Panc1 (cell line): ENCODE measurements around the gene LCE1F. TPM values are rescaled to one million over a fixed set of nuclear protein-coding genes. Genes with fewer than 3 reads are reported as not detected.

Source experiments
- ATAC-seq: fragments of 200-7000 bp; cut with Tn5 transposase; 2 replicates; pipeline ENCODE4 v1.9.1; 2020; ENCODE audit warnings: mild to moderate bottlenecking, moderate library complexity
- BruUV-seq: library from RNA; stranded (reverse); fragments of 400-500 nt; replicated peaks from 2 replicates; lab custom pipeline; 2021; lab: Mats Ljungman, UMichigan
- CTCF ChIA-PET: fragments of 300-600 bp; sonication (Branson Sonifier 250); formaldehyde crosslinking; loops from one replicate; lab custom pipeline; 2022; ENCODE audit warnings: antibody characterized with exemption; lab: Charles Lee
- POLR2A ChIA-PET: fragments of 300-600 bp; sonication (Branson Sonifier 250); formaldehyde crosslinking; loops from one replicate; lab custom pipeline; 2022; ENCODE audit warnings: antibody characterized with exemption; lab: Charles Lee
- DNase-seq: peaks from one replicate; pipeline ENCODE4 v3.0.0-alpha.2; 2010; ENCODE audit warnings: low read depth, low spot score
- H3K27ac ChIP-seq: 2 replicates; pipeline ENCODE4 v1.5.1; 2011; ENCODE audit warnings: mild to moderate bottlenecking, low read length, inconsistent platforms
- H3K27me3 ChIP-seq: fragments of 200-500 bp; sonication (Bioruptor generic); 2 replicates; pipeline ENCODE4 v1.6.0; 2014; ENCODE audit warnings: low read length, inconsistent platforms; ENCODE audit not compliant: control insufficient read depth, insufficient read depth
- H3K36me3 ChIP-seq: fragments of 200-500 bp; sonication (Bioruptor generic); 2 replicates; pipeline ENCODE4 v1.5.1; 2014; ENCODE audit warnings: inconsistent platforms, mild to moderate bottlenecking, low read length, moderate library complexity; ENCODE audit not compliant: control insufficient read depth, insufficient read depth
- H3K4me1 ChIP-seq: 2 replicates; pipeline ENCODE4 v1.5.1; 2011; ENCODE audit warnings: inconsistent platforms, mild to moderate bottlenecking, low read length, moderate library complexity; ENCODE audit not compliant: control insufficient read depth, insufficient read depth
- H3K4me3 ChIP-seq, 2 experiments: 2 replicates each; pipeline ENCODE4 v1.5.1; 2011 to 2012; ENCODE audit warnings: low read depth in 2 of 2, low read length in 2 of 2, mild to moderate bottlenecking in 2 of 2, inconsistent platforms in 1 of 2, moderate library complexity in 1 of 2
- H3K9me3 ChIP-seq: fragments of 200-500 bp; sonication (Bioruptor generic); 2 replicates; pipeline ENCODE4 v1.5.1; 2014; ENCODE audit warnings: low read depth, mild to moderate bottlenecking, inconsistent platforms, low read length, moderate library complexity; ENCODE audit not compliant: control insufficient read depth, insufficient read depth
- POLR2AphosphoS5 ChIP-seq: IDR thresholded peaks from 2 replicates; pipeline ENCODE4 v1.6.1; 2012; ENCODE audit warnings: mild to moderate bottlenecking, low read depth, low read length, moderate library complexity
- SIN3A ChIP-seq: IDR thresholded peaks from 2 replicates; pipeline ENCODE4 v1.6.1; 2012; ENCODE audit warnings: low read depth, mild to moderate bottlenecking, low read length, moderate library complexity, borderline replicate concordance; ENCODE audit not compliant: insufficient read depth
- TCF7L2 ChIP-seq: IDR thresholded peaks from 2 replicates; pipeline ENCODE4 v1.6.1; 2011; ENCODE audit warnings: mild to moderate bottlenecking, low read depth, low read length, inconsistent platforms
- in situ Hi-C: cut with HindIII; loops from 2 replicates; pipeline ENCODE4 v1.10.0; 2016; ENCODE audit warnings: low sequenced_read_pairs, low pct_unique_long_range_greater_than_20kb
- intact Hi-C: fragments of 100-400 bp; cut with micrococcal nuclease; formaldehyde crosslinking; loops from one replicate; pipeline ENCODE4 v1.10.0; 2022; ENCODE audit not compliant: unreplicated experiment
- total RNA-seq: library from RNA; stranded (reverse); gene quantifications from one replicate; pipeline ENCODE4 v1.2.1, GENCODE V29; 2021; ENCODE audit not compliant: unreplicated experiment
- TF ChIP-seq, protein P1 (sequence below): fragments of 450-650 bp; IDR thresholded peaks from 2 replicates; pipeline ENCODE4 v1.5.1; 2017; ENCODE audit warnings: mild to moderate bottlenecking
- TF ChIP-seq, protein P2 (sequence below), 2 experiments: IDR thresholded peaks; 2 replicates each; pipeline ENCODE4 v1.6.1; 2011 to 2012; ENCODE audit warnings: low read depth in 2 of 2, control low read depth in 1 of 2, low read length in 1 of 2, mild to moderate bottlenecking in 1 of 2, moderate library complexity in 1 of 2; ENCODE audit not compliant: insufficient read depth in 1 of 2

The LCE1F gene
- total RNA-seq, 1 experiment from 2014 or later: not detected

DNA sequence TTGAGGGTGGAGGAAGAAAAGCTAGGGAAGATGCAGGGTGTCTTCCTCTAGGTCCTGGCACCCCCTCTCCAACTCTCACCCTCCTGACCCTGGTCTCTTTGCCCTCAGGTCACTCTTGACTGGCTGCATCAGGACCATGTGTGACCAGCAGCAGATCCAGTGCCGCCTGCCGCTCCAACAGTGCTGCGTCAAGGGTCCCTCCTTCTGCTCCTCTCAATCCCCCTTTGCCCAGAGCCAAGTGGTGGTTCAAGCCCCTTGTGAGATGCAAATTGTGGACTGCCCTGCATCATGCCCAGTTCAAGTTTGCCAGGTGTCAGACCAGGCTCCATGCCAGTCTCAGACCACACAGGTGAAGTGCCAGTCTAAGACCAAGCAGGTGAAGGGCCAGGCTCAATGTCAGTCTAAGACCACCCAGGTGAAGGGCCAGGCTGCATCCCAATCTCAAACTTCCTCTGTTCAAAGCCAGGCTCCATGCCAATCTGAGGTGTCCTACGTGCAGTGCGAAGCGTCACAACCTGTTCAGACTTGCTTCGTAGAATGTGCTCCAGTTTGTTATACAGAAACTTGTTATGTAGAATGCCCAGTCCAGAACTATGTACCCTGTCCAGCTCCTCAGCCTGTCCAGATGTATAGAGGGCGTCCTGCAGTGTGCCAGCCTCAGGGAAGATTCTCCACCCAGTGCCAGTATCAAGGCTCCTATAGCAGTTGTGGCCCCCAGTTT lies 15.3 kb upstream of the LCE1F start:
- BruUV-seq: no TSS peak
- CTCF ChIA-PET: no interaction called here
- no peaks in the 10 kb centered on the region for H3K4me1 ChIP-seq

DNA sequence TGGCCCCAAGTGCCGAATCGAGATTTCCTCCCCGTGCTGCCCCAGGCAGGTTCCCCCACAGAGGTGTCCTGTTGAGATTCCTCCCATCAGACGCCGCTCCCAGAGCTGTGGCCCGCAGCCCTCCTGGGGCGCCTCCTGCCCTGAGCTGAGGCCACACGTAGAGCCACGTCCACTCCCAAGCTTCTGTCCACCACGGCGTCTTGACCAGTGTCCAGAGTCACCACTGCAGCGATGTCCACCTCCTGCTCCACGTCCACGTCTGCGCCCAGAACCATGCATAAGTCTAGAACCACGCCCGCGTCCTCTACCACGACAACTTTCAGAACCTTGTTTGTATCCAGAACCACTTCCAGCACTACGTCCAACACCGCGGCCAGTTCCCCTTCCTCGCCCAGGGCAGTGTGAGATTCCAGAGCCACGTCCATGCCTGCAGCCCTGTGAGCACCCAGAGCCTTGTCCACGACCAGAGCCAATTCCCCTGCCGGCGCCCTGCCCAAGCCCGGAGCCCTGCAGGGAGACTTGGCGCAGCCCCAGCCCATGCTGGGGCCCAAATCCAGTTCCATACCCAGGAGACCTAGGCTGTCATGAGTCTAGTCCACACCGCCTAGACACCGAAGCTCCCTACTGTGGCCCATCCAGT lies 14.3 kb upstream of the LCE1F start:
- POLR2A ChIA-PET: no interaction called here

More for the DNA sequence above, 15.3 kb upstream of the LCE1F start:
- intact Hi-C loops (no loop called here), in situ Hi-C loops (no loop called here)
- POLR2A ChIA-PET: no interaction called here
- no peak for TF ChIP-seq TCF7L2
- TF ChIP-seq, protein P1, sequence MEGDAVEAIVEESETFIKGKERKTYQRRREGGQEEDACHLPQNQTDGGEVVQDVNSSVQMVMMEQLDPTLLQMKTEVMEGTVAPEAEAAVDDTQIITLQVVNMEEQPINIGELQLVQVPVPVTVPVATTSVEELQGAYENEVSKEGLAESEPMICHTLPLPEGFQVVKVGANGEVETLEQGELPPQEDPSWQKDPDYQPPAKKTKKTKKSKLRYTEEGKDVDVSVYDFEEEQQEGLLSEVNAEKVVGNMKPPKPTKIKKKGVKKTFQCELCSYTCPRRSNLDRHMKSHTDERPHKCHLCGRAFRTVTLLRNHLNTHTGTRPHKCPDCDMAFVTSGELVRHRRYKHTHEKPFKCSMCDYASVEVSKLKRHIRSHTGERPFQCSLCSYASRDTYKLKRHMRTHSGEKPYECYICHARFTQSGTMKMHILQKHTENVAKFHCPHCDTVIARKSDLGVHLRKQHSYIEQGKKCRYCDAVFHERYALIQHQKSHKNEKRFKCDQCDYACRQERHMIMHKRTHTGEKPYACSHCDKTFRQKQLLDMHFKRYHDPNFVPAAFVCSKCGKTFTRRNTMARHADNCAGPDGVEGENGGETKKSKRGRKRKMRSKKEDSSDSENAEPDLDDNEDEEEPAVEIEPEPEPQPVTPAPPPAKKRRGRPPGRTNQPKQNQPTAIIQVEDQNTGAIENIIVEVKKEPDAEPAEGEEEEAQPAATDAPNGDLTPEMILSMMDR: no peak
- TF ChIP-seq SIN3A: no peak
- TF ChIP-seq POLR2AphosphoS5: no peak
- TF ChIP-seq, protein P2, sequence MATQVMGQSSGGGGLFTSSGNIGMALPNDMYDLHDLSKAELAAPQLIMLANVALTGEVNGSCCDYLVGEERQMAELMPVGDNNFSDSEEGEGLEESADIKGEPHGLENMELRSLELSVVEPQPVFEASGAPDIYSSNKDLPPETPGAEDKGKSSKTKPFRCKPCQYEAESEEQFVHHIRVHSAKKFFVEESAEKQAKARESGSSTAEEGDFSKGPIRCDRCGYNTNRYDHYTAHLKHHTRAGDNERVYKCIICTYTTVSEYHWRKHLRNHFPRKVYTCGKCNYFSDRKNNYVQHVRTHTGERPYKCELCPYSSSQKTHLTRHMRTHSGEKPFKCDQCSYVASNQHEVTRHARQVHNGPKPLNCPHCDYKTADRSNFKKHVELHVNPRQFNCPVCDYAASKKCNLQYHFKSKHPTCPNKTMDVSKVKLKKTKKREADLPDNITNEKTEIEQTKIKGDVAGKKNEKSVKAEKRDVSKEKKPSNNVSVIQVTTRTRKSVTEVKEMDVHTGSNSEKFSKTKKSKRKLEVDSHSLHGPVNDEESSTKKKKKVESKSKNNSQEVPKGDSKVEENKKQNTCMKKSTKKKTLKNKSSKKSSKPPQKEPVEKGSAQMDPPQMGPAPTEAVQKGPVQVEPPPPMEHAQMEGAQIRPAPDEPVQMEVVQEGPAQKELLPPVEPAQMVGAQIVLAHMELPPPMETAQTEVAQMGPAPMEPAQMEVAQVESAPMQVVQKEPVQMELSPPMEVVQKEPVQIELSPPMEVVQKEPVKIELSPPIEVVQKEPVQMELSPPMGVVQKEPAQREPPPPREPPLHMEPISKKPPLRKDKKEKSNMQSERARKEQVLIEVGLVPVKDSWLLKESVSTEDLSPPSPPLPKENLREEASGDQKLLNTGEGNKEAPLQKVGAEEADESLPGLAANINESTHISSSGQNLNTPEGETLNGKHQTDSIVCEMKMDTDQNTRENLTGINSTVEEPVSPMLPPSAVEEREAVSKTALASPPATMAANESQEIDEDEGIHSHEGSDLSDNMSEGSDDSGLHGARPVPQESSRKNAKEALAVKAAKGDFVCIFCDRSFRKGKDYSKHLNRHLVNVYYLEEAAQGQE (IDR thresholded peaks at IDR 0.05; ENCODE audit: insufficient read depth in 1 of 2, low read depth in 2 of 2, low read length in 1 of 2): no peak
- no peak overlapping the region for H3K4me3 ChIP-seq
- ATAC-seq (no peak), DNase-seq (no peak)
- no peak overlapping the region for H3K27ac ChIP-seq
- H3K27me3 ChIP-seq: no peaks in the 10 kb centered on the region
- H3K9me3 ChIP-seq: no peaks in the 10 kb centered on the region
- no peaks in the 10 kb centered on the region for H3K36me3 ChIP-seq

More for the DNA sequence above, 14.3 kb upstream of the LCE1F start:
- Histone ChIP-seq H3K27ac (no peak overlapping the region), H3K4me3 (no peak overlapping the region), H3K27me3 (no peaks in the 10 kb centered on the region), H3K9me3 (no peaks in the 10 kb centered on the region), H3K4me1 (no peaks in the 10 kb centered on the region), H3K36me3 (no peaks in the 10 kb centered on the region)
- BruUV-seq: no TSS peak
- TF ChIP-seq, protein P1: no peak
- TF ChIP-seq TCF7L2: no peak
- TF ChIP-seq, protein P2 (IDR thresholded peaks at IDR 0.05; ENCODE audit: insufficient read depth in 1 of 2, low read depth in 2 of 2, low read length in 1 of 2): no peak
- TF ChIP-seq POLR2AphosphoS5: no peak
- no peak for TF ChIP-seq SIN3A
- no peak for ATAC-seq
- no peak for DNase-seq
- in situ Hi-C loops: no loop called here
- CTCF ChIA-PET: no interaction called here
- intact Hi-C loops: no loop called here
